H1 (cell line): ENCODE data around the gene RASGRF1. TPM values are rescaled to one million over a fixed set of nuclear protein-coding genes. Genes with fewer than 3 reads are reported as not detected.

Experiments
- CHD7 ChIP-seq: fragments of 300-600 bp; sonication (generic); IDR thresholded peaks from 2 replicates; pipeline ENCODE4 v1.7.1; 2012; ENCODE audit warnings: low read length, moderate library complexity, mild to moderate bottlenecking, inconsistent platforms; ENCODE audit not compliant: insufficient replicate concordance
- CTCF ChIP-seq, 3 experiments: IDR thresholded peaks; 1 replicate in 2 of 3; 2 replicates in 1 of 3; pipeline versions ENCODE4 v1.5.1 to v1.6.1; 2011; ENCODE audit warnings: low read length in 3 of 3, mild to moderate bottlenecking in 3 of 3, inconsistent platforms in 2 of 3, low read depth in 1 of 3, moderate library complexity in 1 of 3; ENCODE audit not compliant: insufficient read depth in 1 of 3; ENCODE audit errors: control extremely low read depth in 1 of 3
- HDAC2 ChIP-seq, 2 experiments: fragments of 300-600 bp in 1 of 2; sonication (generic) in 1 of 2; IDR thresholded peaks; 2 replicates each; pipeline ENCODE4 v1.6.1; 2011 to 2012; ENCODE audit warnings: low read depth in 2 of 2, low read length in 2 of 2, mild to moderate bottlenecking in 2 of 2, moderate library complexity in 2 of 2, borderline replicate concordance in 1 of 2, inconsistent platforms in 1 of 2
- KDM4A ChIP-seq: IDR thresholded peaks from one replicate; pipeline ENCODE4 v1.7.1; 2012; ENCODE audit warnings: low read depth, mild to moderate bottlenecking, moderate library complexity, low read length, inconsistent platforms; ENCODE audit not compliant: severe bottlenecking
- TAF7 ChIP-seq: optimal IDR thresholded peaks from 2 replicates; pipeline ENCODE3; 2011; ENCODE audit warnings: low read depth, mild to moderate bottlenecking, inconsistent platforms, low read length, moderate library complexity, borderline replicate concordance
- TCF12 ChIP-seq: IDR thresholded peaks from 2 replicates; pipeline ENCODE4 v1.6.1; 2011; ENCODE audit warnings: low read depth, mild to moderate bottlenecking, low read length
- USF2 ChIP-seq: IDR thresholded peaks from 2 replicates; pipeline ENCODE4 v1.6.1; 2011; ENCODE audit warnings: low read length, improper control_type of control experiment
- polyA plus RNA-seq, 7 experiments: library from polyadenylated mRNA; depleted of rRNA in 3 of 7; stranded (reverse) in 5 of 7; unstranded in 2 of 7; fragments of >200 nt in 5 of 7; fragments of 200-250 nt in 2 of 7; gene quantifications; 1 replicate in 5 of 7; 2 replicates in 1 of 7; 4 replicates in 1 of 7; pipeline versions ENCODE4 v1.2.1 to v1.2.3, GENCODE V29; 2011 to 2013; ENCODE audit warnings: missing spikeins in 2 of 7, mixed read lengths in 2 of 7
- total RNA-seq: library from RNA; stranded (reverse); fragmentation: NEBNext Ultra II Directional; extraction: Animal tissue kit (Norgen Biotek cat#: 25700); gene quantifications from 2 replicates; pipeline ENCODE4 v1.2.1, GENCODE V29; 2021

Gene RASGRF1
- total and polyA plus RNA-seq, 2 of the 8 experiments (the other 6 are each of a cell fraction or from before 2014, with no cell fraction given) = 0.42 to 0.67 TPM

- TF ChIP-seq TCF12 (no peak), HDAC2 (IDR thresholded peaks at IDR 0.05; ENCODE audit: borderline replicate concordance in 1 of 2, low read depth in 2 of 2, low read length in 2 of 2) (no peak), KDM4A (no peak), CHD7 (no peak), TAF7 (no peak), CTCF (IDR thresholded peaks at IDR 0.05; ENCODE audit: control extremely low read depth in 1 of 3, insufficient read depth in 1 of 3, low read depth in 1 of 3, low read length in 3 of 3) (no peak), USF2 (no peak)
- TF ChIP-seq, all 59 proteins: peak for 0
Measured at GRCh38 chr15:79133309-79133708, 42.7 kb upstream of the RASGRF1 start (continued).
